MCF 10A (cell line): Measurements from ENCODE around the gene EPHA6. TPM values are rescaled to one million over a fixed set of nuclear protein-coding genes. Genes with fewer than 3 reads are reported as not detected.

Source experiments
- BruUV-seq: library from RNA; stranded (reverse); fragments of 400-500 nt; replicated peaks from 2 replicates; lab custom pipeline; 2021; lab: Mats Ljungman, UMichigan
- CTCF ChIA-PET: fragments of 300-600 bp; sonication (Branson Sonifier 250); formaldehyde crosslinking; extraction: SDS; loops from one replicate; lab custom pipeline; 2021; ENCODE audit warnings: antibody characterized with exemption, inconsistent platforms; lab: Yijun Ruan, JAX
- POLR2A ChIA-PET: fragments of 300-600, 350-650 bp; sonication (Branson Sonifier 250); formaldehyde crosslinking; extraction: SDS; loops from one replicate; lab custom pipeline; 2020; ENCODE audit warnings: antibody characterized with exemption, inconsistent platforms; lab: Yijun Ruan, JAX
- DNase-seq: peaks from one replicate; pipeline ENCODE4 v3.0.0-alpha.2; 2018; ENCODE audit not compliant: unreplicated experiment
- H3K27ac Mint-ChIP-seq: one replicate; pipeline ENCODE4 v1.8.0; 2022; ENCODE audit warnings: mild to moderate bottlenecking, low read depth, mixed read lengths; ENCODE audit not compliant: unreplicated experiment
- H3K27me3 Mint-ChIP-seq: one replicate; pipeline ENCODE4 v1.8.0; 2022; ENCODE audit warnings: mixed read lengths; ENCODE audit not compliant: insufficient read depth, unreplicated experiment
- H3K36me3 Mint-ChIP-seq: one replicate; pipeline ENCODE4 v1.8.0; 2022; ENCODE audit warnings: mild to moderate bottlenecking, moderate library complexity, mixed read lengths; ENCODE audit not compliant: insufficient read depth, unreplicated experiment
- H3K4me1 Mint-ChIP-seq: one replicate; pipeline ENCODE4 v1.8.0; 2022; ENCODE audit warnings: mixed read lengths; ENCODE audit not compliant: insufficient read depth, unreplicated experiment
- H3K4me3 Mint-ChIP-seq: one replicate; pipeline ENCODE4 v1.8.0; 2022; ENCODE audit warnings: mild to moderate bottlenecking, moderate library complexity, mixed read lengths; ENCODE audit not compliant: unreplicated experiment
- H3K9me3 Mint-ChIP-seq: one replicate; pipeline ENCODE4 v1.8.0; 2022; ENCODE audit warnings: mixed read lengths; ENCODE audit not compliant: unreplicated experiment
- CTCF ChIP-seq: fragments of 200-600 bp; IDR thresholded peaks from one replicate; pipeline ENCODE4 v1.8.0; 2022; ENCODE audit warnings: antibody characterized with exemption, mild to moderate bottlenecking; ENCODE audit not compliant: unreplicated experiment
- intact Hi-C: fragments of 100-400 bp; cut with micrococcal nuclease; formaldehyde crosslinking; loops from 2 replicates; pipeline ENCODE4 v1.14.1; 2022
- total RNA-seq: library from RNA; stranded (reverse); gene quantifications from 2 replicates; pipeline ENCODE4 v1.2.3, GENCODE V29; 2022

Gene EPHA6
- total RNA-seq, 1 experiment from 2014 or later = 0.33 TPM

- Mint-ChIP-seq H3K27ac (no peak overlapping the region), H3K27me3 (no peaks in the 10 kb centered on the region), H3K9me3 (no peaks in the 10 kb centered on the region), H3K4me3 (no peak overlapping the region), H3K4me1 (no peaks in the 10 kb centered on the region), H3K36me3 (peaks cover 9% of the 10 kb centered on the region)
- peak; percentile 70 for DNase-seq
- ChIA-PET CTCF (interaction anchor here (0.6 to 4.8 kb wide), 16 partner anchors 10 to 1177 kb away, joined by 3 to 84 read pairs (median 4); no protein-coding TSS in a partner anchor), POLR2A (interaction anchor here (0.6 kb wide), 1 partner anchor 220 kb away, joined by 3 read pairs; no protein-coding TSS in a partner anchor)
- TF ChIP-seq CTCF = peak; percentile 65
- BruUV-seq = no TSS peak
- intact Hi-C loops = loop anchor here (1.0 kb wide), 2 partner anchors 147 to 230 kb away; no protein-coding TSS in a partner anchor
These were observed 979.1 kb downstream of the EPHA6 start for GRCh38 chr3:97793420-97794019.

DNA sequence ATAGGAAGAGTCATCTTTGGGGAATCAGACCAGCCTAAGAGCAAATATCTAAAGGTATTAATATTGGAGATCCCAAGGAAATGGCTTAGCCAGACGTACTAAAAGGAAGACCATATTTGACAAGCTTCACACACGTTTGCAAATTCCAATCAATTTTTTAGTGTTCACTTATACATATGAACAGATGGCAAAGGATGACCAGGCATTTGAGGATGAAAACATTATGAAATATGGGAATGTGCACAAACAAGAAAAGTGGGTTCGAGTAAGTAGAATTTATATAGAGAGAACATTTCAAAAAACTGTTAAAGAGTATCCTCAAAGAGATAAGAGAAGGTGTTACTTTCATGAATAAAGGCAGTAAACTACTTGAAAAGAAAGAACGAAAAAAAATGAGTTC lies 981.6 kb downstream of the EPHA6 start:
- intact Hi-C loops = no loop called here
- no peak for DNase-seq
- CTCF ChIA-PET = interaction anchor here (1.2 to 4.8 kb wide), 3 partner anchors 179 to 242 kb away, joined by 3 to 84 read pairs (median 3); no protein-coding TSS in a partner anchor
- Mint-ChIP-seq H3K4me1 (no peaks in the 10 kb centered on the region), H3K4me3 (no peak overlapping the region), H3K27ac (no peak overlapping the region), H3K27me3 (no peaks in the 10 kb centered on the region), H3K36me3 (peaks cover 9% of the 10 kb centered on the region), H3K9me3 (no peaks in the 10 kb centered on the region)
- no peak for TF ChIP-seq CTCF
- POLR2A ChIA-PET = no interaction called here
- no TSS peak for BruUV-seq
